Erythroblast (primary cell): ENCODE data around the gene ANKMY1.

Experiments used
- GATA1 ChIP-seq: IDR thresholded peaks from 2 replicates; pipeline ENCODE4 v1.6.1; 2011; ENCODE audit warnings: low read depth, mild to moderate bottlenecking, control low read depth, low read length, moderate library complexity
- POLR2A ChIP-seq: IDR thresholded peaks from 2 replicates; pipeline ENCODE4 v1.6.1; 2011; ENCODE audit warnings: mild to moderate bottlenecking, low read length

GRCh38 chr2:240597054-240597418 lies 39.2 kb upstream of the ANKMY1 start:
- TF ChIP-seq POLR2A (no peak), GATA1 (no peak)
